OCI-LY3 (cell line): ENCODE data around the gene ISYNA1.

ENCODE experiments used
- CTCF ChIP-seq: fragments of 200-600, 300-600 bp; sonication (generic); IDR thresholded peaks from 2 replicates; pipeline ENCODE4 v1.5.1; 2014; ENCODE audit warnings: antibody characterized with exemption, low read length, low read depth
- EZH2phosphoT487 ChIP-seq: fragments of 200-600 bp; shearing (Covaris generic); IDR thresholded peaks from 2 replicates; pipeline ENCODE4 v1.6.1; 2018; ENCODE audit warnings: antibody characterized with exemption, mixed run types, low read depth

GRCh38 chr19:18475004-18475453 lies 37.1 kb upstream of the ISYNA1 start:
- TF ChIP-seq CTCF: no peak
- TF ChIP-seq EZH2phosphoT487: no peak
